Astrocyte of the hippocampus (primary cell): ENCODE measurements around the gene SMARCAL1.
A peak's percentile ranks its signal among the peaks of the same experiment; 100 is the strongest.

ENCODE experiments used
- DNase-seq: peaks from one replicate; pipeline ENCODE4 v3.0.0; 2011; ENCODE audit warnings: low read depth, low spot score

SMARCAL1 gene

GRCh38 chr2:216475767-216476166 lies 63.5 kb downstream of the SMARCAL1 start:
- DNase-seq, result no peak

- no peak for DNase-seq
Observed at GRCh38 chr2:216477283-216478035, 65.2 kb downstream of the SMARCAL1 start.

- DNase-seq, result peak; percentile 89
Observed at GRCh38 chr2:216478151-216478550, 65.9 kb downstream of the SMARCAL1 start.

- DNase-seq, result no peak
Observed at GRCh38 chr2:216478791-216479190, 66.5 kb downstream of the SMARCAL1 start.

- no peak for DNase-seq
Observed at GRCh38 chr2:216480221-216480620, 67.9 kb downstream of the SMARCAL1 start.

GRCh38 chr2:216482640-216483039 lies 70.4 kb downstream of the SMARCAL1 start:
- DNase-seq, result no peak

- DNase-seq, result no peak
Observed at GRCh38 chr2:216485237-216485636, 73.0 kb downstream of the SMARCAL1 start.

- DNase-seq, result no peak
Observed at GRCh38 chr2:216485745-216486144, 73.5 kb downstream of the SMARCAL1 start.

- no peak for DNase-seq
Observed at GRCh38 chr2:216486271-216486670, 74.0 kb downstream of the SMARCAL1 start.

- no peak for DNase-seq
Observed at GRCh38 chr2:216486708-216487107, 74.4 kb downstream of the SMARCAL1 start.

GRCh38 chr2:216490061-216490460 lies 77.8 kb downstream of the SMARCAL1 start:
- DNase-seq, result peak; percentile 62

GRCh38 chr2:216491793-216492596 lies 79.7 kb downstream of the SMARCAL1 start:
- DNase-seq, result no peak

- peak; percentile 86 for DNase-seq
Observed at GRCh38 chr2:216492597-216493333, 80.5 kb downstream of the SMARCAL1 start.

- no peak for DNase-seq
Observed at GRCh38 chr2:216493334-216493685, 81.0 kb downstream of the SMARCAL1 start.

GRCh38 chr2:216495656-216496055 lies 83.4 kb downstream of the SMARCAL1 start:
- DNase-seq, result peak; percentile 50

GRCh38 chr2:216497382-216498069 lies 85.2 kb downstream of the SMARCAL1 start:
- no peak for DNase-seq

- peak; percentile 22 for DNase-seq
Observed at GRCh38 chr2:216498070-216498378, 85.7 kb downstream of the SMARCAL1 start.

GRCh38 chr2:216498379-216499352 lies 86.4 kb downstream of the SMARCAL1 start, which contains the start of gene RPL37A:
Gene RPL37A (plus strand): TSS chr2:216498844. CDS start chr2:216498875, 31 bp downstream.
- peak; percentile 98 for DNase-seq

- DNase-seq, result peak; percentile 31
Observed at GRCh38 chr2:216499641-216500218, 87.4 kb downstream of the SMARCAL1 start.

- DNase-seq, result no peak
Observed at GRCh38 chr2:216500572-216500971, 88.3 kb downstream of the SMARCAL1 start.
